GM18873 (cell line): ENCODE results near the gene TXNDC12.
"Not testable (repeated sequence)": the region's sequence is repeated elsewhere in the genome, so short reads cannot be mapped to it uniquely, and the experiment has no call there.

Experiments
- ATAC-seq: cut with Tn5 transposase; IDR thresholded peaks from one replicate; pipeline ENCODE4 v1.9.1; 2021; ENCODE audit warnings: mild to moderate bottlenecking, moderate library complexity, moderate number of reproducible peaks; ENCODE audit not compliant: unreplicated experiment, low FRiP score

Gene TXNDC12

GRCh38 chr1:52053862-52054261 lies 1.1 kb downstream of the TXNDC12 start:
- ATAC-seq: no peak

- not testable (repeated sequence) for ATAC-seq
These were observed 5.7 kb downstream of the TXNDC12 start for GRCh38 chr1:52049337-52049736.

- ATAC-seq: not testable (repeated sequence)
These were observed 9.3 kb downstream of the TXNDC12 start for GRCh38 chr1:52045666-52046195.

- no peak for ATAC-seq
These were observed 9.8 kb downstream of the TXNDC12 start for GRCh38 chr1:52045236-52045635.

GRCh38 chr1:52041551-52042185 lies 13.3 kb downstream of the TXNDC12 start:
- ATAC-seq: no peak

- ATAC-seq: no peak
These were observed 17.1 kb downstream of the TXNDC12 start for GRCh38 chr1:52037909-52038308.

GRCh38 chr1:52037402-52037814 lies 17.6 kb downstream of the TXNDC12 start:
- no peak for ATAC-seq

GRCh38 chr1:52034050-52034384 lies 21.0 kb downstream of the TXNDC12 start:
- ATAC-seq: no peak

GRCh38 chr1:52033190-52034049 lies 21.6 kb downstream of the TXNDC12 start, which contains the start of gene KTI12:
TSS of gene KTI12 (minus strand) at chr1:52033810. CDS start at chr1:52033761, 49 bp downstream.
- peak; percentile 79 for ATAC-seq

- no peak for ATAC-seq
These were observed 22.2 kb downstream of the TXNDC12 start for GRCh38 chr1:52032785-52033131.

GRCh38 chr1:52032124-52032784 lies 22.7 kb downstream of the TXNDC12 start:
- ATAC-seq: no peak

- ATAC-seq: not testable (repeated sequence)
These were observed 26.2 kb downstream of the TXNDC12 start for GRCh38 chr1:52028839-52029238.

GRCh38 chr1:52028328-52028727 lies 26.7 kb downstream of the TXNDC12 start:
- no peak for ATAC-seq

- ATAC-seq: no peak
These were observed 28.7 kb downstream of the TXNDC12 start for GRCh38 chr1:52026278-52026677.

GRCh38 chr1:52022133-52022532 lies 32.9 kb downstream of the TXNDC12 start:
- no peak for ATAC-seq

GRCh38 chr1:52008071-52008809 lies 46.8 kb downstream of the TXNDC12 start:
- ATAC-seq: no peak

- no peak for ATAC-seq
These were observed 47.6 kb downstream of the TXNDC12 start for GRCh38 chr1:52007215-52008002.

- not testable (repeated sequence) for ATAC-seq
These were observed 48.9 kb downstream of the TXNDC12 start for GRCh38 chr1:52006081-52006553.

- not testable (repeated sequence) for ATAC-seq
These were observed 49.4 kb downstream of the TXNDC12 start for GRCh38 chr1:52005548-52005947.
